HG02763 (cell line): ENCODE results near the gene CLDN5.
A peak's percentile ranks its signal among the peaks of the same experiment; 100 is the strongest.

Experiments
- ATAC-seq: cut with Tn5 transposase; IDR thresholded peaks from one replicate; pipeline ENCODE4 v1.9.1; 2021; ENCODE audit warnings: mild to moderate bottlenecking, moderate library complexity; ENCODE audit not compliant: unreplicated experiment

CLDN5 gene

DNA sequence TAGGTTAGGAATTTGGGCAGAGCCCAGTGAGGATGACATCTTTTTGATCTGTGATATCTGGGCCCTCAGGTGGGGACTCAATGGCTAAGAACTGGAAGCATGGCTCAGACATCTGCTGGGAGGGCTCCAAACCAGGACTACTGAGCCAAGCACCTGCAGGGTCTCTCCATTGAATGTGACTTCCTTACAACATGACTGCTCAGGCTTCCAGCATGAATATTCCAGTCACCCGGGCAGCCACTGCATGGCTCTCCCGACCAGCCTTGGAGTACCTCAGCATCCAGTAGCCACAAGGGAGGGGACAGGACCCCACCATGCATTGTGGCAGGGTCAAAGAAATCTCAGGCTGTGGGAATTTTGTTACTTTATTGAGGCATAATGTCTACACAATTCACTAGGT, 35.9 kb downstream of the CLDN5 start:
- ATAC-seq = no peak

DNA sequence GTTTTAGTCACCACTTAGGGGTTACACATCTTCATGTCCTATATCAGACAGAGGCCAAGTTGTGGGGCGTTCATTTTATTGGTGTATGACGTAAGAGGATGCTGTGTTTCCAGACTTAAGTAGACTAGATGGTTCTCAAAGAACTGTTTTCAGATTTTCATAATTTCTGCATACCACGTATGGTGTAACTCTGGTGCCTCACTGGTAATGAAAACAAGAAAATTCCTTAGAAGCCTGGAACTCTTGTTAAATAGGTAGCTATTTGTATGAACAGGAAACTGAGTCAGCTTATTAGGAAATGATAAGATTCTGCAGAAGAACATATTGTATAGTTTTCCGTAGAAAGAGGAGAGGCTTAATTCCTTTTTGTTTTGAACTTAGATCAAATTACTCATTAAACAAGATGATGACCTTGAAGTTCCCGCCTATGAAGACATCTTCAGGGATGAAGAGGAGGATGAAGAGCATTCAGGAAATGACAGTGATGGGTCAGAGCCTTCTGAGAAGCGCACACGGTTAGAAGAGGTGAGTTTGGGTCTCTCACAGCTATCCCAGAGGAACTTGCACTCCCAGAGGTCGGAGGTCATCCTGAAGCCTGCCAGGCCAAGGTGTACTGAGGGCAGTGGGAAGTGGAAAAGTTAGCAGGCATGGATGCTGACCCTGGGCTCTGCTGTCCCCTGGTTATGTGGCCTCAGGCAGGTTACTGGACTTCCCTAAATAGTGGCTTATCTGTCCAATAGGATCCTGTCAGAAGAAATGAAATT, 40.5 kb downstream of the CLDN5 start:
- ATAC-seq = no peak

DNA sequence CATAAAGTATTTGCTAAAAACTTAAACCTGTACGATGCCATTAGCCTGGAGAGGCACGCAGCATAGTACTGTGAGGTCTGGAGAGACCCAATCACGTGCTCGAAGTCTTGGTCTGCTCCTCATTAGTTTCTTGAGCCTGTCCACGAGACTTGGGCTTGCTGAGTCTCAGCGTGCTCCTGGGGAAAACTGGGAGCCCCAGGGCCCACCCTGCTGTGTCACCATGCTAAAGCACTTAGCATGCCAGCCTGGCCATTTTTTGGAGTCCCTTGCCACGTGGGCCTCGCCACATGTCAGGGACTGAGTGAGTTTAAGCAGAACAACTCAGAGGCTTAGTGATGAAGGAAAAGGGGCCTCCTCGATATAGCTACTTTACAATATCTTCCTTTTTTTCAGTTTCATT, 41.9 kb downstream of the CLDN5 start:
- no peak for ATAC-seq

DNA sequence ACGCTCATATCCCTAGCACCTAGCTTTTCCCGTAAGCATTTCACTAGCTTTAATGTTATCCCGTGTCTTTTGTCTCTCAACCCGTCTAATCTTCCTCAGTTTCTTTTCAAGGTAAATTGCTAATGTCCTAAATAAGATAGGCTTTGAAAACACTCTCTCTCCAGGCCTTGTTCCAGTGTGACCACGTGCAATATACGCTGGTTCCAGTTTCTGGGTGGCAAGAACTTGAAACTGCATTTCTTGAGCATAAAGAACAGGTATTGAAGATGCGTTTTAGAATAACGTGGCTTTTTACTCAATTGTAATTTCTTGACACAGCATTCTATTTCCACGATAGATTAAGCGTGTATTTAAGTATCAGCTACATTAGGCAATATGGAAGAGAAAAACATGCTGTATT, 43.4 kb downstream of the CLDN5 start:
- no peak for ATAC-seq

DNA sequence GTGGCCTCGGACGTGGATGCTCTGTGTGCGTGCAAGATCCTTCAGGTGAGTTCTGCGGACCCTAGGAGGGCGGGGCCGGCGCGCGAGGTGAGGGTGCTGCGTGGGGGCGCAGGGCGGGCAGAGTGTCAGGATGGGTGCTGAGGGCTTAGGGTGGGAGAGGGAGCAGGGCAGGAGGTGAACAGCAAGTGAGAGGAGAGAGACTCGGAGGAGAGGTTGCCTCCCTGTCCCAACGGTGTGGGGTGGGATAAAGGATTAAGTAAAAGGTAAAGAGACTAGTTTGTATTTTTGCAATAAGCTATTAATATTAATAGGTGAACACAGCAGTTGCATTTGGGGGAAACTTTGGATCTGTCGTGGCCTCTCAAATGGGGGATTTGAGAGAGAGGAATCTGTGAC, 44.0 kb downstream of the CLDN5 start:
- ATAC-seq = no peak

DNA sequence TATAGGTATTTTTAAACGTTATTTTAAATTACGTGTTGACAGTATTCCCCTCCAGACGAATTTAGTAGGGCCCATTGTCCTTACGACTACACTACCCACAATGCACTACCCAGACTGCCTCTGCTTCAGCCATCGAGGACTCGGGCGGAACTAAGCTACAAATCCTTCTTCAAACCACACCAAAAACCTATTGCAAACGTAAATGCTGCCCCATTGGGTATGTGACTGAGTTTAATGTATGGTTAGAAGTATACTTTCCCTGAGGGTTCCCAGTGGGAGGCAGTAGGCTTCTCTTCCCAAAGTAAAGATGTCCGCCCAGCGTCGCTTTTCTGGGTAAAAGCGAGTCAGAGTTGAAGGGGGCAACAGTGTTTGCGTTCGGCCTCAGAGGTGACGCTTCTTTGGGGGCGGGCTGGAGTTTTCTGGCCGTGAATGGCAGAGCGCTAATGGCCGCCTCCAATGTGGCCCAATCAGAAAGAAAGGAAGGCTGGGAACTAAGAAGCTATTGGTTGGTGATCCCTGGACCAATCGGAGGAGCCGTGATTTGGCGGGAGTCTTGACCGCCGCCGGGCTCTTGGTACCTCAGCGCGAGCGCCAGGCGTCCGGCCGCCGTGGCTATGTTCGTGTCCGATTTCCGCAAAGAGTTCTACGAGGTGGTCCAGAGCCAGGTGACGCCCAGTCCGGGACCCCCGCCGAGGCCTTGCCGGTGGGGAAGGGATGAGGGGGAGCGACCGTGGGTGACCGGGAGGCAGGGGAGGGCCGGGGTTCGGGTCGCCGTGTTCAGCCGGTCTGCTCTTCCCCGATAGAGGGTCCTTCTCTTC, 44.6 kb downstream of the CLDN5 start, which contains the start of gene CDC45:
Gene CDC45 (plus strand): TSS at position 566 of the 818 bp plus-strand sequence. CDS start 49 bp downstream, at position 615.
- ATAC-seq = peak; percentile 91

DNA sequence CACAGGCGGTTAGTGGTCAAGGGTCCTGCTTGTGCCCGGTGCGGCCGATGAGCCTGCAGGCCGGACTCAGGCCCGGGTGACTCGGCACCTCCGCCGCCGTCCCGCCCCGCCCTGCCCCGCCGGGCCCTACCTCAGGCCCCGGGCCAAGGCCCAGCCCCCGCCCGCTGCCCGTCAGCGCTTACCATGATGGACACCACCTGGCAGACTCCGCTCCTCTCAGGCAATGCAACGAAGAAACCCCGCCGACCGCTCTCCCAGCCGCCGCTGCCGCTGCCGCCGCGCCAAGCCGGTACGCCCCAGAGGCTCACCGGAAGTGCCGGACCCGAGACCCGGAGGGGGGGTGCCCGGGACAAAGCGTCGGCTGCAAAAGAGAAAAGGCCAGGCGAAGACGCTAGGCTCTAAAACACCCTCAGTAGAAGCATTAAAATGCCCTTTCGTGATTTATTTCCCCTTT, 45.3 kb downstream of the CLDN5 start, which contains the start of gene UFD1:
Gene UFD1 (minus strand): TSS at position 293 of the 454 bp plus-strand sequence. CDS start 108 bp downstream, at position 185.
- ATAC-seq = peak; percentile 36

DNA sequence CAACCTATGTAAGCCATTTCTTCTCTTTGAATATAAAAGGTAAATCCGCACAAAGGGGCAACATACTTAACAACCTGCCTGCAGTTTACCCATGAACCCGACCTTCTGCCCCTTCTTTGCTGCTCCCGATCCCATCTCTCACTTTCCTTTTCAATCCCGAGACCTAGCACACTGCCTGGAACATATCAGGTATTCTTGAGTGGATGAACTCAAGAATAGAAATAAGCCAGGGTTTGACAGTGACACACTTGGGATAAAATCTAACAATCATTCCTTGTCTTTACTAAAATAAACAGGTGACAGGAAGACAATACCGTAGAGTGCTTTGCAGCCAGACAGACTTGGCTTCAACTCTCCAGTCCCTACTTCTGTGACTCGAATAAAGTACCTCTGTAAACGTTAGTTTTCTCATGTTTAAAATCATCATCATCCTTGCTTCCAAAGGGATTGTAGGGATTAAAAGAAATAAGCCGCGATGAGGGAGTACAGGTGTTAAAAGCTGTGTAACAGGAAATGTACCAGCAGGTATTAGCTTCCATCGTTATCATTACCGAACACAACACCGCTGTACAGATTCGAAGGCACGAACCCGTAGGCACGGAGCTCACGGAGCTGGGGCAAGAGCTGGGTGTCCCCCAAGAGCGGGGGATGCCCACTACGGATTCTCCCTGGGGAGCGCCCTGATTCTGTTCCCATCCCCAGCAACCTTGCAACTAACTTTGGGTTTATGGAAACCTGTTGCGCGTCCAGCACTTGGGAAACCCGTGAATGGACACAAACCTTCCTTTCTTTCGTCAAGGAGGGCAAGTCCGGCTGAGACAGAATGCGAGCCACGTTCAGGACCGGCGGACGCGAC, 45.9 kb downstream of the CLDN5 start:
- no peak for ATAC-seq

DNA sequence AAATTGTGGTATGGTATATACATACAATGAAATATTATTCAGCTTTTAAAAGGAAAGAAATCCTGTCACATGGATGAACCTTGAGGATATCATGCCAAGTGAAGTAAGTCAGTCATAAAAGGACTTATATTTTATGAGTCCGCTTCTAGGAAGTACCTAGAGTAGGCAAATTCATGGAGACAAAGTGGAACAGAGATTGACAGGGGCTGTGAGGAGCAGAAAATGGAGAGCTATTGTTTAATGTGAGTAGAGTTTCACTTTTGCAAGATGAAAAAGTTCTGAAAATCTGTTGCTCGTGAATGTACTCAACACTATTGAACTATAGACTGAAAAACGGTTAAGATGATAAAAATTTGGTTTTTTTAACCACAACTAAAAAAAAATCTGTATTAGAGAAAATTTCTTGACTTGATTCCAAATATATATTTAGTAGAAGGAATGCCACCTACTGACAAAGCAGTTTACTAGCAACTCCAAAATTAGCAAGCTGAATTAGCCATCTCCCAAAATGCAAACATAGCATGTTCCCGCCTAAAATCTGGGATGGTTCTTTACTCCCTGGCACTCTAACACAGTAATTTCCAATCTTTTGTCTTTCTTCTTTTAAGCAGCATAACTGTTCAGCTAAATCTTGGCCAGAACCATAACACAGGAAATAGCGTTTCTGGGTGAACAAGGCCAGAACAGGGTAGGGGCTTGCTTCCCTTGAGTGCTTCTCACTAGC, 46.7 kb downstream of the CLDN5 start:
- no peak for ATAC-seq

DNA sequence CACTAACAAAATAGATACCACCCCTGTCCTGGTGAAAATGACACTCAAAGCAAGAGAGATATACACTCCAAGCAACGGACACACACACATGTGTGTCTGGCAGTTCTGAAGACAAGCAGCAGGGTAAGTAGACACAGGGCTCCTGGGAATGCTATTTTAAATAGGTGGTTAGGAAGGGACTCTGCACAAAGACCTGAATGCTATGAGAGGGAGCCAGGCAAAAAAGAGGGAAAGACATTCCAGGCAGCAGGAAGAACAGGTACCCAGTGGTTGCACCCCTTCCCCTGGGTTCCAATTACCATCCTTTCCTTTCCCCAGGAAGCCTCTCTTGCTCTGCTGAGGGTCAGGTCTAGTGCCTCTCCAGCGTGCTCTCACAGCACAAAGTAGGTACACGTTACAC, 48.2 kb downstream of the CLDN5 start:
- no peak for ATAC-seq

DNA sequence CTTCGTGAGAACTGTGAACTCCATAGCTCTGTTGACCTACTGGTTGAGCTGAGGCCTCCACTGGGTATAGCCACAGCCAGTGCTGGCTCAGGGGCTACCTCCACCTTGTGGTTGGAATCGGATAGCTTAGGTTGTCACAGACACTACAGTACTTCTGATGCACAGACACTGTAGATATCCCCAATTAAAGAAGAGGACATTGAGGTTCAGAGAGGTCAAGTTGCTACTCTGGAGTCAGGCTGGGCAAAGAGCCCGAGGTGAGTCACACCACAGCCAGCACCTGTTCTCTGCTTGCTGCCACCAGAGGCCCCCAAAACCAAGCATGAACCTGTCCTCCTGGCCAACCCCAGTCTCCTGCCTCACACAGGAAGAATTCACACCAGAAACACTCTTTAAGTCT, 50.6 kb downstream of the CLDN5 start:
- ATAC-seq = no peak
